Colonic mucosa (tissue), 4 donors: ENCODE measurements around the gene P2RX1. TPM values are rescaled to one million over a fixed set of nuclear protein-coding genes. Genes with fewer than 3 reads are reported as not detected.

Experiments used
- DNase-seq: peaks from one replicate; pipeline ENCODE4 v3.0.0-alpha.2; 2020
- H3K27ac ChIP-seq: fragments of 200-600 bp; one replicate; pipeline ENCODE4 v1.8.0; 2021
- H3K27me3 ChIP-seq: fragments of 200-600 bp; one replicate; pipeline ENCODE4 v1.8.0; 2021
- H3K36me3 ChIP-seq: fragments of 200-600 bp; one replicate; pipeline ENCODE4 v1.8.0; 2021
- H3K4me1 ChIP-seq: fragments of 200-600 bp; one replicate; pipeline ENCODE4 v1.8.0; 2021; ENCODE audit warnings: mild to moderate bottlenecking
- H3K4me3 ChIP-seq: fragments of 200-600 bp; one replicate; pipeline ENCODE4 v1.8.0; 2021
- H3K9ac ChIP-seq, 2 donors: one replicate each; pipeline ENCODE4 v1.7.0; 2013; ENCODE audit warnings: control low read depth in 2 of 2, low read depth in 2 of 2, low read length in 2 of 2
- H3K9me3 ChIP-seq: fragments of 200-600 bp; one replicate; pipeline ENCODE4 v1.8.0; 2021
- CTCF ChIP-seq: fragments of 200-600 bp; IDR thresholded peaks from one replicate; pipeline ENCODE4 v1.8.0; 2022; ENCODE audit warnings: antibody characterized with exemption, mild to moderate bottlenecking
- intact Hi-C: fragments of 100-400 bp; cut with DNase I; formaldehyde crosslinking; loops from one replicate; pipeline ENCODE4 v1.14.1; 2022
- total RNA-seq, 2 donors: library from RNA; stranded (reverse); fragmentation: NEBNext Ultra II Directional in 1 of 2; extraction: Animal tissue kit (Norgen Biotek cat#: 25700) in 1 of 2; gene quantifications; one replicate each; pipeline ENCODE4 v1.2.1, GENCODE V29; 2021
- donor health status: healthy.
- donor health status: DM: no; HTN: no; CAD: no.
- donor health status: DM: no; HTN: no; CAD: no.

P2RX1 gene
- total RNA-seq, 2 donors from 2014 or later, result 2.7 to 4.8 TPM

GRCh38 chr17:3921502-3922319 is 5.4 kb upstream of the P2RX1 start:
- H3K27me3 ChIP-seq, result no peaks in the 10 kb centered on the region
- H3K9me3 ChIP-seq, result no peaks in the 10 kb centered on the region
- H3K27ac ChIP-seq, result no peak overlapping the region
- intact Hi-C loops, result no loop called here
- no peak overlapping the region for H3K4me3 ChIP-seq
- TF ChIP-seq CTCF, result no peak
- DNase-seq, result no peak
- peak overlapping the region; percentile 23 to 24 for H3K9ac ChIP-seq
- no peaks in the 10 kb centered on the region for H3K36me3 ChIP-seq
- peaks cover 9% of the 10 kb centered on the region for H3K4me1 ChIP-seq

- Histone ChIP-seq H3K27ac (no peak overlapping the region), H3K9me3 (no peaks in the 10 kb centered on the region), H3K4me3 (no peak overlapping the region), H3K36me3 (no peaks in the 10 kb centered on the region), H3K4me1 (peaks cover 16% of the 10 kb centered on the region), H3K27me3 (no peaks in the 10 kb centered on the region), H3K9ac (peak overlapping the region in 1 of 2 donors; percentile 23)
- intact Hi-C loops, result no loop called here
- TF ChIP-seq CTCF, result no peak
- DNase-seq, result no peak
Measured at GRCh38 chr17:3921006-3921405, 4.7 kb upstream of the P2RX1 start.

GRCh38 chr17:3919123-3919624 is 2.9 kb upstream of the P2RX1 start:
- intact Hi-C loops, result loop anchor here (10.0 kb wide), 1 partner anchor 156 kb away; no protein-coding TSS in a partner anchor
- Histone ChIP-seq H3K27me3 (no peaks in the 10 kb centered on the region), H3K36me3 (no peaks in the 10 kb centered on the region), H3K4me3 (no peak overlapping the region), H3K9me3 (no peaks in the 10 kb centered on the region), H3K4me1 (peaks cover 18% of the 10 kb centered on the region), H3K27ac (peak overlapping the region; percentile 50), H3K9ac (no peak overlapping the region)
- TF ChIP-seq CTCF, result no peak
- peak; percentile 29 for DNase-seq

- H3K4me1 ChIP-seq, result peaks cover 18% of the 10 kb centered on the region
Measured at GRCh38 chr17:3918372-3919122, 2.3 kb upstream of the P2RX1 start.

More at GRCh38 chr17:3918372-3919122, 2.3 kb upstream of the P2RX1 start:
- Histone ChIP-seq H3K9ac (no peak overlapping the region), H3K9me3 (no peaks in the 10 kb centered on the region), H3K4me3 (no peak overlapping the region), H3K27ac (peak overlapping the region; percentile 50), H3K36me3 (no peaks in the 10 kb centered on the region), H3K27me3 (no peaks in the 10 kb centered on the region)
- no peak for DNase-seq
- intact Hi-C loops, result loop anchor here (10.0 kb wide), 1 partner anchor 156 kb away; no protein-coding TSS in a partner anchor
- TF ChIP-seq CTCF, result no peak
